ENCODE data around the gene PPA2. TPM values are rescaled to one million over a fixed set of nuclear protein-coding genes. Genes with fewer than 3 reads are reported as not detected.

Gene PPA2
- total RNA-seq, 2 experiments from 2014 or later, result 72.0 to 81.9 TPM

DNA sequence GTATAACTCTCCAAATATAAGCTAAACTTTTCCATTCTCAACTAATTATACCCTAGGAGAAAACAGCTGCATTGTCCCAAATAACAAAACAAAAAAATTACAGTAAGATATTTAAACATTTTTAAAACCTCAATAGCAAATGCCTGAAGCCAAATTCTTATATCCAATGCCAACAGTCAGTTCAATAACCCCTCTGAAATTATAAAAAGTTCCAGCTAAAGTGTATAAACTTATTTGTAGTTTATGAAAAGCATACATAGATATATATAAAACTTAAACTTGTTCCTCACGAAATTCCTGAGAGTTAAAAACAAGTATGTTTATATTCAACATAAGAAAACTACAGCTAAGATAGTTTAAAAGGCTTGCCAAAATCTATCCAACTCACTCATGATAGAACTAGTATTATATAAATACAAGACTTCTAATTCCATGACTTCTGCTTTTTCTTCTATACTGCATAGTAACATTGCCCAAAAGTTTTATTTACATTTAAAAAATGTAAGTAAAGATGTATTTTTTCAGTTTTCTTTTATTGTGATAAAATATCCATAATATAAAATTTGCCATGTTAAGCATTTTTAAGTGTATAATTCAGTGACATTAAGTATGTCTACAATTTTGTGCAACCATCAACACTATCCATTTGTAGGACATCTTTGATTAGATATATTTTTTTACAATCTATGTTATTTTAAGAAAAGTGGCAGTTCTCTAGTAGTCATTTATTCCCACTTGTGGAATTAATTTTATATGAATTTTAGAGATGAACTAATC, 72.8 kb downstream of the PPA2 start:
- POLR2A ChIA-PET, result no interaction called here
- Mint-ChIP-seq H3K9me3 (peaks cover 1% of the 10 kb centered on the region), H3K27me3 (no peaks in the 10 kb centered on the region), H3K36me3 (peaks cover 27% of the 10 kb centered on the region), H3K4me1 (no peaks in the 10 kb centered on the region), H3K27ac (no peak overlapping the region), H3K4me3 (no peak overlapping the region)
- ATAC-seq (ENCODE audit: low read depth) (no peak), DNase-seq (no peak)

DNA sequence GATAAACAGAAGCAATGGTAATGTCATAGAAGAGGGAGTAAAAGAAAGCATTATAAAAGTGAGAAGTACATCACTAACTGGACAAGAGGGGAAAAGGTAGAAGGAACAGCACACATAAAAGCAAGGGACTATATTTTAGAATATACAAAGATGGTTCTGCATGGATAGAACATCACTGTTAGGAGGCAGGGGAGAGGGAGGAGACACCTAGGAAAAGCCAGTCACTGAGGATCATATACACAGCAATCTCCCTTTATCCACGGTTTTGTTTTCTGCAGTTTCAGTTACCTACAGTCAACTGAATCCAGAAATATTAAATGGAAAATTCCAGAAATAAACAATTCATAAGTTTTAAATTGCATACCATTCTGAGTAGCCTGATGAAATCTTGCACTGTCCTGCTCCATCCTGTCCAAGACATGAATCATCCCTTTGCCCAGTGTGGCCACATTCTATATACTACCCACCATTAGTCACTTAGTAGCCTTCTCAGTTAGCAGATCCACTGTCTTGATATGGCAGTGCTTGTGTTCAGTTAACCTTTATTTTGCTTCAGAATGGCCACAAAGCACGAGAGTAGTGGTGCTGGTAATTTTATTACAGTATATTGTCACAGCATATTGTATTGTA, 74.2 kb downstream of the PPA2 start:
- ATAC-seq (ENCODE audit: low read depth), result no peak
- H3K4me3 Mint-ChIP-seq, result no peak overlapping the region
- POLR2A ChIA-PET, result no interaction called here
- H3K36me3 Mint-ChIP-seq, result peaks cover 20% of the 10 kb centered on the region
- no peak overlapping the region for H3K27ac Mint-ChIP-seq
- DNase-seq, result no peak
- no peaks in the 10 kb centered on the region for H3K9me3 Mint-ChIP-seq
- no peaks in the 10 kb centered on the region for H3K4me1 Mint-ChIP-seq
- no peaks in the 10 kb centered on the region for H3K27me3 Mint-ChIP-seq

DNA sequence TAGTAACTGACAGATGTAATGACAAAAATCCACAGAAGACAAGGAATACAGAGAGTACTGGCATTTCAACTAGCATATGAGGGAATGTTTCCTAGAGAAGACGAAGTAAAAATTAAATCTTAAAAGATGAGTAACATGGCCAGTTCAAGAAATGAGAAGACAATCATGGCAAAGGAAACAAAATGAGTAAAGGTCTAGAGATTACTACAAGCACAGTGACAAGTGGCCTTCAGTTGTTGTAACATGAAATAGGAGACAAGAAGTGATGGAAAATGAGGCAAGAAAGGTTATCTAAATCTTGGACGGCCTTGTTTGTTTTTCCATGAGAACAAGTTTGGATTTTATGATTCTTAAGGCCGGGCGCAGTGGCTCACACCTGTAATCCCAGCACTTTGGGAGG, 81.0 kb downstream of the PPA2 start:
- H3K36me3 Mint-ChIP-seq, result peaks cover 37% of the 10 kb centered on the region

DNA sequence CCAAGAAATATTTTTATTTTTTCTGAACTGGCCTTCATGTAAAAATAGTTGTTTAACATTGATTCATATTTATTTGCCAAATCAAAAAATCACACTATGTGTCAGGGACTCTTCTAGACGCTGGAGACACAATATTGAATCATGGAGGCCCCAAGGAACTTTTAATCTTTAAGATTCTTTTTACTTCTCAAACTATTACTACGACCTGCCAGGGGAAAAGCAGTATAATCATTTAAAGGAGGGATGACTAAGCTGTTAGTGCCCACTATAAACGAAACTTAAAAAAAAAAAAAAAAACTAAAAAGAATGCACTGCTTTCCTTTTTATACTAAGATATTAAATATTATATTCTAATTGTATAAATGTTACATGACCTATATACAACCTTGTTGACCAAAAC, 84.7 kb downstream of the PPA2 start:
- no peak for DNase-seq
- Mint-ChIP-seq H3K27ac (no peak overlapping the region), H3K27me3 (no peaks in the 10 kb centered on the region), H3K4me3 (no peak overlapping the region), H3K4me1 (no peaks in the 10 kb centered on the region), H3K9me3 (no peaks in the 10 kb centered on the region), H3K36me3 (peaks cover 43% of the 10 kb centered on the region)
- no peak for ATAC-seq (ENCODE audit: low read depth)
- POLR2A ChIA-PET, result interaction anchor here (0.7 kb wide), 1 partner anchor 1448 kb away, joined by 3 read pairs; no protein-coding TSS in a partner anchor

More for the DNA sequence above, 81.0 kb downstream of the PPA2 start:
- Mint-ChIP-seq H3K9me3 (no peaks in the 10 kb centered on the region), H3K27me3 (no peaks in the 10 kb centered on the region), H3K27ac (no peak overlapping the region), H3K4me3 (no peak overlapping the region), H3K4me1 (no peaks in the 10 kb centered on the region)
- DNase-seq (no peak), ATAC-seq (ENCODE audit: low read depth) (no peak)
- POLR2A ChIA-PET, result no interaction called here

DNA sequence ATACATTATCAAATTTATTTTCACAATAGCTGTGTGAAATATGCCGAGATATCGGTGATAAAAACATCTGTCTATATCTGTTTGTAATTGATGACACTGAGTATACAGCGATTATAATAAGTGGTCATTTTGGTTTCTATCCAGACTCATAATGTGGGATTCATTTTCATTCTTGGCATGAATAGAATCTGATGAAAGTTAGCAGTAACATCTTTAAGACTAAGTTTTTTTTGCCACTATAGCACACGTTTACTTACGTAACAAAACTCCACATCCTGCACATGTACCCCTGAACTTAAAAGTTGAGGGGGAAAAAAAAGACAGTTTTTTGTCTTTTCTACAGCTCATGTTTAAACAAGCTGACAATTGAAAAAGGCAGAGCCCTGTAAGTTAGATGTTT, 86.4 kb downstream of the PPA2 start:
- Mint-ChIP-seq H3K27me3 (no peaks in the 10 kb centered on the region), H3K36me3 (peaks cover 49% of the 10 kb centered on the region), H3K27ac (no peak overlapping the region), H3K4me1 (no peaks in the 10 kb centered on the region), H3K9me3 (no peaks in the 10 kb centered on the region), H3K4me3 (no peak overlapping the region)
- ATAC-seq (ENCODE audit: low read depth) (no peak), DNase-seq (no peak)
- POLR2A ChIA-PET, result no interaction called here

DNA sequence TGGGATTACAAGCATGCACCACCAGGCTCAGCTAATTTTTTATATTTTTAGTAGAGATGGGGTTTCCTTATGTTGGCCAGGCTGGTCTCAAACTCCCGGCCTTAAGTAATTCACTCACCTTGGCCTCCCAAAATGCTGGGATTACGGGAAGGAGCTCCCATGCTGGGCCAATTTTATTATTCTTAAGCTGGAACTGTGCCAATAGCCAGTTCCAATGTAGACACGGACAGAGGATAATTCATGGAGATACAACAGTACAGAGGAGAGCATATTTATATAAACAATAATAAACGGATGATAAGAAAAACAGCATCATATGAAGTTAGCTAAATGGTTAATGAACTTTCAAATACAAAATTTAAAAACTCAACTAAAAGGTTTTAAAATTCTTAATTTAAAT, 87.8 kb downstream of the PPA2 start:
- no peaks in the 10 kb centered on the region for H3K9me3 Mint-ChIP-seq
- H3K4me1 Mint-ChIP-seq, result no peaks in the 10 kb centered on the region
- POLR2A ChIA-PET, result no interaction called here
- DNase-seq, result no peak
- H3K36me3 Mint-ChIP-seq, result peaks cover 45% of the 10 kb centered on the region
- ATAC-seq (ENCODE audit: low read depth), result no peak
- H3K27ac Mint-ChIP-seq, result no peak overlapping the region
- H3K4me3 Mint-ChIP-seq, result no peak overlapping the region
- H3K27me3 Mint-ChIP-seq, result no peaks in the 10 kb centered on the region

DNA sequence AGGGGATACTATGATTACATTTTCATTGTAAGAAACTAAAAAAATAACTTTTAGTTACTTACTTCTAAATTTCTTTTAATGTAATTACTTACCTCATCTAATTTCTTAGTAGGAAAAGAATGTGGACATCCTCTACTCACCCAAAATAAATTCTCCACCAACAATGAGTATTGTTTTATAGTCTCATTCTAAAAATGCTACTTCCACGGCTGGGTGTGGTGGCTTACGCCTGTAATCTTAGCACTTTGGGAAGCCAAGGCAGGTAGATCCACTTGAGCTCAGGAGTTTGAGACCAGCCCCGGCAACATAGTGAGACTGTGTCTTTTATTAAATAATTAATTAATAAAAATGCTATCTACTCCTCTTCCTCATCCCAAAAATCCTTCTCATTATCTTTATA, 99.8 kb downstream of the PPA2 start:
- Mint-ChIP-seq H3K9me3 (no peaks in the 10 kb centered on the region), H3K36me3 (peaks cover 15% of the 10 kb centered on the region), H3K27me3 (no peaks in the 10 kb centered on the region), H3K27ac (no peak overlapping the region), H3K4me3 (no peak overlapping the region), H3K4me1 (no peaks in the 10 kb centered on the region)
- DNase-seq, result no peak
- no peak for ATAC-seq (ENCODE audit: low read depth)
- POLR2A ChIA-PET, result no interaction called here

DNA sequence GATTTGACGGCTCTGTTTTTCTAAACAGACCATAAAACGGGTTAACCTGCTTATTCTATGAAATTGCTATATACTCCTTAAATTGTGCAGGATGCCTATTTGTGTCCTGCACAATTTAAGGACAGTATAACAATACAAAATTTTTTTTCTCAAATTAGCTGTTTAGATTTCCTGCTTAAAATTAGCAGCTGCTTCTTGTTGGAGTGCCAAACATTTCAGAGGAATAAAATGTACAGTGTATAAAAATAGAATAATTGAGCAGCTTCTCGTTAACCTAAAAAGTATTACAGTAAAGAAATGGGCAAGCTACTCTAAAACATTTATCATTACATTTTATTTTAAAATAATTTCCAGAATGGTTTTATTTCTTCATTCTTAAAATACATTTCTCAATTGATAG, 100.5 kb downstream of the PPA2 start:
- H3K36me3 Mint-ChIP-seq, result peaks cover 20% of the 10 kb centered on the region
- H3K9me3 Mint-ChIP-seq, result peaks cover 3% of the 10 kb centered on the region
- no peaks in the 10 kb centered on the region for H3K27me3 Mint-ChIP-seq
- no peak for ATAC-seq (ENCODE audit: low read depth)
- no peak for DNase-seq
- H3K4me3 Mint-ChIP-seq, result no peak overlapping the region
- H3K27ac Mint-ChIP-seq, result no peak overlapping the region
- POLR2A ChIA-PET, result no interaction called here
- H3K4me1 Mint-ChIP-seq, result no peaks in the 10 kb centered on the region

DNA sequence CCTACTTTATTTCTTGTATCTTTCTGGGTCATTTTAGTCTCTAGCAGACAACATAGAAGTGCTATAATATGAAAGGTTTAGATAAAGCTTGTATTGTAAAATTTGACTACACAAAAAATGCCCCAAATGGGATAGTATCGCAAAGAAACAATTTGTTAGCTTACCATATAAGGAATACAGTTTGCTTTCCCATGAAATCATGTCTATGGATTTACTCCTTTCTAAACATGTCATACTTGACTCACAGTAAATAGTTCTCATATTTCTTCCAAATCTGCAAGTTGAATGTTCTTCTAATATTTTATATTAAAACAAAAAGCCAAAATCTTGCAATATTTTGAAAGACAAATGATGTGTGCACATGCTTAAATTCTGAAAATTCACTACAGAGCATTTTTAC, 103.9 kb downstream of the PPA2 start:
- ATAC-seq (ENCODE audit: low read depth) (no peak), DNase-seq (no peak)
- Mint-ChIP-seq H3K27ac (no peak overlapping the region), H3K9me3 (peaks cover 21% of the 10 kb centered on the region), H3K4me3 (no peak overlapping the region), H3K36me3 (peaks cover 48% of the 10 kb centered on the region), H3K27me3 (no peaks in the 10 kb centered on the region), H3K4me1 (no peaks in the 10 kb centered on the region)
- POLR2A ChIA-PET, result no interaction called here

DNA sequence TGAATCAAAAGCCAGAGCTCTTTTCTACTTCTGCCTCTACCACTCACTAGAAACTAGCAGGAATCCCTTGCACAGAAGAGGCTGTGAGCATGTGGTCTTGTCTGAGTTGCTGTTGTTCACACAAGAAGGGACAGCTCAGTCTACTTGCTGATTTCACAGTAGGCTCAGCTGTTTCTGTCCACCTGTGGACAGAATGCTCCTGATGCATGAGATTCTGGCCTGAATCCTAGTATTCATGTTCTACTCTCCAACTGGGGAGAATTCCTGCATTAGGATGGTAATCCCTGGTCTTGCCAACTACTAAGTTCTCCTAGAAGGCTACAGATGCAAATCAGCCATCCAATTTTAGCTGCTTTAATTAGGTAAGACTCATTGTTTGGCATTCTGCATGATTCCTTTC, 112.8 kb downstream of the PPA2 start:
- DNase-seq, result no peak
- Mint-ChIP-seq H3K4me1 (no peaks in the 10 kb centered on the region), H3K36me3 (peaks cover 36% of the 10 kb centered on the region), H3K9me3 (peaks cover 11% of the 10 kb centered on the region), H3K4me3 (no peak overlapping the region), H3K27ac (no peak overlapping the region), H3K27me3 (no peaks in the 10 kb centered on the region)
- POLR2A ChIA-PET, result no interaction called here
- ATAC-seq (ENCODE audit: low read depth), result no peak

DNA sequence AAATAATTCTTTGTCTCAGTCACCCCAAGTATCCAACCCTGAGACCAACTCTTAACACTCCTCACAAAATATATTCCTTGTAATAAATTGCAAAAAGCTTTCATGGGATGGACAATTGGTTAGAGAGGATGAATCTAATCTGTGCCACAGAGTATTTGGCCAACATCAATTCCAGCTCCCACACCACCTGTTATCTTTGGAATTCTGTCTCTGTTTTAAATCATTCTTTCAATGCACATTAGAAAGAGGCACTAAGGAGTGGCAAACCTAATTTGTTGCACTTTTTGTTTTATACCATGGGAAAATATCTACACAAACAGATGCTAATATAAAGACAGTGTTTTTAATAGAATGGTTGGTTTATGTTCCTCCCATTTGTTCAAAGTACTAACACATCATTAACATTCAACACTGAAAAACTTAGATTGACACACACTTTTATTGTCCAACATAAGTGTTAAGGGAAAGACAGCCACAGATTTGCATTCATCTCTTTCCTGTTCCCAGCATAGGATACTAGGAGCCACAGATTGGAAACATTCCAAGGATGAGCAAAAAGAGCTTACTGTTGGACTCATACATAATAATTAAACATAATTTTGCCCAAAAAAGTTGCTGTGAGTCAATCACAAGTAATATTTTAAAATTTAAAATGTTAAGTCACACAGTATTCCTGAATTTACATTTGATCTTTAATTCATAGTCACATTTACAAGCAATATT, 116.4 kb downstream of the PPA2 start:
- Mint-ChIP-seq H3K27me3 (no peaks in the 10 kb centered on the region), H3K27ac (no peak overlapping the region), H3K36me3 (peaks cover 22% of the 10 kb centered on the region), H3K4me3 (no peak overlapping the region), H3K4me1 (peaks cover 5% of the 10 kb centered on the region), H3K9me3 (no peaks in the 10 kb centered on the region)
- DNase-seq (no peak), ATAC-seq (ENCODE audit: low read depth) (no peak)
- POLR2A ChIA-PET, result no interaction called here

DNA sequence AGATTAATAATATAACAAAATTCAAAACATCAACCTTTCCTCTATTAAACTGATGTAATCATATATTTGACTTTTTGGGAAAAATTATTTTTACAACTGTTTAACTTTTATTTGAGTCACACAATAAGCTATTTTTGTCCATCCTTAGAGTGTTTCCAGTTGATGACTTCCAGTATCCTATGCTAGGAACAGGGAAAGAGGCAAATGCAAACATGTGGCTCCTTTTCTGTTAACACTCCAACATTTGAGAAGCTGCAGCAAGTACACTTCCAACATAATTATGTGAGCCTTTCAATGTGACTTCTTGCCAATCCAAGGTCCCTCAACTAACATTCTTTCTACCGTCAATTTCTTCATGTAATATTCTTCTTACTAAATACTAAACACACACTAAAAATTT, 117.7 kb downstream of the PPA2 start:
- ATAC-seq (ENCODE audit: low read depth), result no peak

DNA sequence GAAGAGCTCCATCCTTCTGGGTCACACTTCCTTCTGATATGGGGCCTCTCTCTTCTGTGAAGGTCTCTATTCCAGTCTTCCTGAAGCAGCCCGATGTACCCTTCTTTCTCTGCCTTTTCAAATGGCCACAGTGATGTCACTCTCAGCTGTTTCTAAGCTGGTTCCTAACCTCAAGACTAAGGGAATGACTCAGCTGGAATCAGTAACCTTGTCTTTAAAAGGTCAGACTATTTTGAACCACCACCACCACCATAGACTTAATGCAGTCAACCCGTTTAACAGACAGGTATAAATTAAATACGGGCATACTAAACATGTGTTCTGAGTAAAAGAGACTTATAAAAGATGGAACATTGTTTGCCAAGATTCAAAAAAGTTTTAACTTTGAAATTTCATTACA, 121.0 kb downstream of the PPA2 start:
- Mint-ChIP-seq H3K9me3 (peaks cover 2% of the 10 kb centered on the region), H3K27ac (no peak overlapping the region), H3K36me3 (peaks cover 6% of the 10 kb centered on the region), H3K4me3 (no peak overlapping the region), H3K27me3 (no peaks in the 10 kb centered on the region), H3K4me1 (peaks cover 5% of the 10 kb centered on the region)
- POLR2A ChIA-PET, result no interaction called here
- DNase-seq, result no peak
- ATAC-seq (ENCODE audit: low read depth), result no peak

More for the DNA sequence above, 117.7 kb downstream of the PPA2 start:
- DNase-seq, result no peak
- Mint-ChIP-seq H3K4me1 (peaks cover 5% of the 10 kb centered on the region), H3K9me3 (peaks cover 2% of the 10 kb centered on the region), H3K36me3 (peaks cover 19% of the 10 kb centered on the region), H3K27me3 (no peaks in the 10 kb centered on the region), H3K4me3 (no peak overlapping the region), H3K27ac (no peak overlapping the region)
- POLR2A ChIA-PET, result no interaction called here

DNA sequence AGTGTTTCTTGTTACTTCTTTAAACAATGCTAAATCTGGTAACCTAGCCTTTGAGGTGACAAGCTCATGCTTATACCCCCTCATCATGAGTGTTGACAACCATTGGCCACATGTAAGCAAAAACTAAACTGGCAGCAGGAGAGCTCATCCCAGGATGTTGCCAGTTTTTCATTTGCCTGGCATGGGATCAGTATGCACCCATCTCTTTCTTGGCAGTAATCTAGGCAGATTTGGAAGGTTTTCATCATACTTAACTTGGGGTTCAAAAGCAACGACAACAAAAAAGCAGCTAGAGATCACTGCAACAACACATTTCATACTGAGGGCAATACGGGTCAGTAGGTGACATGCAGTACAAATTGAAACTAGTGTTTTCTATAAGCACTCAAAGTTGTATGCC, 122.0 kb downstream of the PPA2 start:
- H3K4me1 Mint-ChIP-seq, result peaks cover 5% of the 10 kb centered on the region
- H3K9me3 Mint-ChIP-seq, result peaks cover 2% of the 10 kb centered on the region
- no peak overlapping the region for H3K27ac Mint-ChIP-seq
- H3K4me3 Mint-ChIP-seq, result no peak overlapping the region
- no peaks in the 10 kb centered on the region for H3K27me3 Mint-ChIP-seq
- DNase-seq (no peak), ATAC-seq (ENCODE audit: low read depth) (no peak)
- POLR2A ChIA-PET, result no interaction called here
- peaks cover 2% of the 10 kb centered on the region for H3K36me3 Mint-ChIP-seq

All from activated naive CD8-positive, alpha-beta T cell treated with anti-CD3 and anti-CD28 coated beads, Interleukin-2, amount 10 ng/mL, durations not matched to agents 7 days and 5 days (primary cell).